ENCODE measurements around the gene PTPRU.

The PTPRU gene

DNA sequence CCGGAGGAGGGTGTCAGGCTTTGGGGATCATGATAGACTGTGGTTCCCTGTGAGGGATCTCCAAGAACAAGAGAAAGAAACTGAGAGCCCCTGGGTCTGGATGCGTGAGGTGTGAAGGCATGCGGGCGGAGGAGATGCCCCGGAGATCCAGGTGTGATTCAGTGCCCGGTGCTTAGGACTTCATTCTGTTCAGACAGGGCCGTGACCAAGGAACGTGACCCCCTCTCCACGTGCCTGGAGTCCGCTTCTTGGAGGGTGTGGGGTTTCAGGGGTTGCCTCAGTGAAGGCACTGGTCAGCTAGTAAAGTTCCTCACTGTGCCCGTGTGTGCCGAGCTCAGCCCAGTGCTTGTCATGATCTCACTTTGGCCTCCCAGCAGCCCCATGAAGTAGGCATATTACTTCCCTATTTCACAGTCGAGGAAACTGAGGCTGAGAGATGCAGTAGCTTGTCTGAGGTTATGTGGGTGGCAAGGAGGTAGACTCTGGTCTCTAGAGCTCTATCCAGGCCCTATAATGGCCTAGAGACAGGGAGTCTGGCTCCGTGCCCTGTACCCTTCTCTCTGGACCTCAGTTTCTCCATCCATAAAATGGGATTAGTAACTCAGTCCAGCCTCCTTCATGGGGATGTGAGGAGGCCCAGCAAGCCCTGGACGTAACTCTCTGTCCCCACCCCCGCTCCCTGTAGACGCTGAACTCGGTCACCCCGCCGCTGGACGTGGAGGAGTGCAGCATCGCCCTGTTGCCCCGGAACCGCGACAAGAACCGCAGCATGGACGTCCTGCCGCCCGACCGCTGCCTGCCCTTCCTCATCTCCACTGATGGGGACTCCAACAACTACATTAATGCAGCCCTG, 81.0 kb downstream of the PTPRU start:
- no peak for DNase-seq (ENCODE audit: low read depth in 2 of 2)

DNA sequence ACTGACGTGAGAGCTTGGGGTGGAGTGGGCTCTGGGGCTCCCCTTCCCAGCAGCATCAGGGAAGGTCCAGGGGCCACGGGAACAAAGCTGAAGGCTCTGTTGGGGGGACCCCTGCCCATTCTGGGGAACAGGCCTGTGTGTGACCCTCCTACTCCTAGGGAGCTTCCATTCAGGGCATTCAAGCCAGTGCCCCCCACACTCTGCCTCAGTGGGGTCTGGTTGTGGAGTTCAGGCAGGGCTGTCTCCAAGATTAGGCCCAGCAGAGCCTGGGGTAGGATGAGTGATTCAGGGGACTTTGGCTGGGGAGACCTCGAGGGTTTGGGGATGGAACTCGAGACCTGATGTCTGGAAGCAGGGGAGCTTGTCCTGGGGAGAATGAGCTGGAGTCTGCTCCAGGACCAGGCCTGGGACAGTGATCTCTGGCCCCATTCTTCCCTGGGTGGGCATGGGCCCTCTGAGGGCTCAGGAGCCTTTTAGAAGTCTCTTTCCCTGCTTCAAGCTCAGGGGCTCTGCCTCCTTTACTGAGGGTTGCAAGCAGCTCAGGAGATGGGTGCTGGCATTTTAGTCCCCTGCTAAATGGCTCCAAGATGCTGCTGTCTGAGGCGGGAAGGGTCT, 81.7 kb downstream of the PTPRU start:
- DNase-seq (ENCODE audit: low read depth in 2 of 2), result no peak

GRCh38 chr1:29318724-29319123, 82.4 kb downstream of the PTPRU start:
- no peak for DNase-seq (ENCODE audit: low read depth in 2 of 2)

GRCh38 chr1:29319300-29320110, 83.2 kb downstream of the PTPRU start:
- DNase-seq (ENCODE audit: low read depth in 2 of 2), result no peak

- no peak for DNase-seq (ENCODE audit: low read depth in 2 of 2)
These were observed 84.0 kb downstream of the PTPRU start for GRCh38 chr1:29320156-29320940.

- no peak for DNase-seq (ENCODE audit: low read depth in 2 of 2)
These were observed 84.9 kb downstream of the PTPRU start for GRCh38 chr1:29321176-29321575.

DNA sequence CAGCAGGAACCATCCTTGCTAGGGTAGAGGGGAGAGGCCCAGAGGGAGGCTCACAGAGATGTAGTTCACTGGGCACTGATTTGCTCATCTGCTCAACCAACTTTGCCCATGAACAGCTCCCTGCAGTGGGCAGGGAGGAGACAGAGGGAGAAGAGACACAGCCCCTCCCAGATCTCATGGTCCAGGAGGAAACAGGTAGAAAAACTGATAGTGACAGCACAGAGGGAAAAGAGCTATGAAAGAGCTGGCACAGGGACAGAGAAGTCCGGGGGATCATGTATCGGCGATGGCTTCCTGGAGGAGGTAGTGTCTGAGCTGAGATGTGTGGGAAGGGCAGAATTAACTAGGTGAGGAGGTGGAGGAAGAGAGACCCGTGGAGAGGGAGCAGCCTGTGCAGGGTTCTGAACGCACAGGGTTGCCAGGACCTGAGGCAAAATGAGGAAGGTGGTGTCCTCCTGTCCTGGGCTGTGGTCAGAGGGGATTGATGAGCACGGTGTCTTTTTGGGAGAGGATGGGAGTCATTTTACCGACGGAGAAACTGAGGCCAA, 85.9 kb downstream of the PTPRU start:
- no peak for DNase-seq (ENCODE audit: low read depth in 2 of 2)

DNA sequence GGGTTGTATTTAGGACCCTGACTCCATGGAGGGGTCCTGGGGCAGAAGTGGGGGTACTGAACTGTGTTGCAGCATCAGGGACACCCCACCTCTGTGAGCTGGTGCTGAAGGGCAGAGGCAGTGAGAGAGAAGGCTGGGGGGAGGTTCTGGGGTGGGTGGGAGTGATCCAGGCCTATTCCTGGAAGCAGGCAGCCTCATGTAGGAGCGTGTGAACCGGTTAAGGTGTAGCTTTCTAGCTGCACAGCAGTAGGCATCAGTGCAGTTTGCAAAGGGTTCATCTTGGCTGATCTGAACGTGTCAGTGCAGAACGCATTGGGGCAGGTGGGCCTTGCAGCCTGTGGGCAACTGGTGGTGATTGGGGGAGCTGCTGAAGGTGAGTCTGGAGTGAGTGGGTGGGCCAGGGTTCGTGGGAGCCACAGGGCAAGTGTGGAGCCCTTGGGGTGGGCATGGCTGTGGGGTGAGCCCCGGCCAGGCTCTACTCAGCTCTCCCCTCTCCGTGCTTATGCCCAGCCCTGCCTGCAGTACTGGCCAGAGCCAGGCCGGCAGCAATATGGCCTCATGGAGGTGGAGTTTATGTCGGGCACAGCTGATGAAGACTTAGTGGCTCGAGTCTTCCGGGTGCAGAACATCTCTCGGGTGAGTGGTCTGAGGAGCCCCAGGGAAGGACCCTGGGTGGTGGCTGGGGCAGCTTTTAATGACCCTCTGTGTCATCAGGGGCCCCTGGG, 86.7 kb downstream of the PTPRU start:
- no peak for DNase-seq (ENCODE audit: low read depth in 2 of 2)

GRCh38 chr1:29323636-29324035, 87.3 kb downstream of the PTPRU start:
- DNase-seq (ENCODE audit: low read depth in 2 of 2), result no peak

DNA sequence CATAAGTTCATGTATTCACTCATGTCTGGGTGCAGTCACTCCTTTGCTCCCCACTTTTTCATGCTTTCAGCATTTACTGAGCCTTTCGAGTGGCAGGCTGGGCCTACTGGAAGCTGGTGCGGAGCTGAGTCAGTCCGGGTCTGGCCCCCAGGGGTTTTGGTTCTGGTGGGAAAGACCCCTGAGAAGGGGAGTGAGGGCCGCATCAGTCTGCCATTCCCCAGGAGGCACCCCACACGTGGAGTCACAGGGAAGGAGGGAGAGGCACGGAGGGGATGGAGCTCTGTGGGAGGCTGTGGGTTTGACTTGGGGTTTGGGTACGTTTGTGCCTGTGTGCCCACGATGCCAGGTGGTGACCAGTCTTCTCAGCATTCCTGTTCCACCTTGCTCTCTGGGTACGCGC, 87.9 kb downstream of the PTPRU start:
- no peak for DNase-seq (ENCODE audit: low read depth in 2 of 2)

DNA sequence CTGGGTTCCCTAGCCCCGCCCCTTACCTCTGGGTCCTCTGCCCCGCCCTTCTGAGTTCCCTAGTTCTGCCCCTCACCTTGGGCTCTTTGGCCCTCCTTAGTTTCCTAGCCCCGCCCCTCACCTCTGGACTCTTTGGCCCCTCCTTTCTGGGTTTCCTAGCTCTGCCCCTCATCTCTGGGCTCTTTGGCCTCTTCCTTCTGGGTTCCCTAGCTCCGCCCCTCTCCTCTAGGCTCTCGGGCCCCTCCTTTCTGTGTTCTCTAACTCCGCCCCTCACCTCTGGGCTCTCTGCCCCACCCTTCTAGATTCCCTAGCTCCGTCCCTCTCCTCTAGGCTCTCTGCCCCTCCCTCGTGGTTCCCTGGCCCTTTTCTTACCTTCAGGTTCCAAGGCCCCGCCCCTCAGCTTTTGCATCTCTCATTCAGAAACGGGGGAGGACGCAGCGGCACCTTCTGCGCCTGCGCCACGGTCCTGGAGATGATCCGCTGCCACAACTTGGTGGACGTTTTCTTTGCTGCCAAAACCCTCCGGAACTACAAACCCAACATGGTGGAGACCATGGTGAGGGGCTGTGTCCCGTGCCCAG, 88.5 kb downstream of the PTPRU start:
- DNase-seq (ENCODE audit: low read depth in 2 of 2), result no peak

DNA sequence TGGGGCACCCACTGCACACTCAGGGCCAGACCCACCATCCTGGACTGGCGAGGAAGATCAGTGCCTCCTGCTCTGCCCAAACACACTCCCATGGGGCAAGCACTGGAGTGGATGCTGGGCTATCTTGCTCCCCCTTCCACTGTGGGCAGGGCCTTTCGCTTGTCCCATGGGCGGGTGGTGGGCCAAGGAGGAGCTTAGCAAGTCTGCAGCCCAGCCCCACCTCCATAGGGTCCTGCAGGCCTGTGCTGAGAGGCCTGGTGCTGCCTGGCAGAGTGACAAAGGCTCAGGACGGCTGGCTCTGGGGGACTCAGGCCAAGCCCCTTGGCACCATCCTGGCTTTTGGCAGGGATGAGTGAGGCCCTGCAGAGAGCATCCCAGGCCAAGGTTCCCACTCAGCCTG, 89.4 kb downstream of the PTPRU start:
- DNase-seq (ENCODE audit: low read depth in 2 of 2), result no peak

DNA sequence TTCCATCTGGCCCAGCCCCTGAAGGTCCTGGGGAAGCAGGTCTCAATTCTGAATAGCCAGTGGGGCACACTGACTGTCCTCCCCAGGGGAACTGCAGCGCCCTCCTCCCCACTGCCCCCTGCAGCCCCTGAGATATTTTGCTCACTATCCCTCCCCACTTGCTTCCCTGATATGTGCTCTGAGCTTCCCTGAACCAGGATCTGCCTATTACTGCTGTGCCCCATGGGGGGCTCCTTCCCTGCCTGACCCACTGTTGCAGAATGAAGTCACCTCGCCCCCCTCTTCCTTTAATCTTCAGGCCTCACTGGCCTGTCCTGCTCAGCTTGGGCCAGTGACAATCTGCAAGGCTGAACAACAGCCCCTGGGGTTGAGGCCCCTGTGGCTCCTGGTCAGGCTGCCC, 89.8 kb downstream of the PTPRU start:
- no peak for DNase-seq (ENCODE audit: low read depth in 2 of 2)

DNA sequence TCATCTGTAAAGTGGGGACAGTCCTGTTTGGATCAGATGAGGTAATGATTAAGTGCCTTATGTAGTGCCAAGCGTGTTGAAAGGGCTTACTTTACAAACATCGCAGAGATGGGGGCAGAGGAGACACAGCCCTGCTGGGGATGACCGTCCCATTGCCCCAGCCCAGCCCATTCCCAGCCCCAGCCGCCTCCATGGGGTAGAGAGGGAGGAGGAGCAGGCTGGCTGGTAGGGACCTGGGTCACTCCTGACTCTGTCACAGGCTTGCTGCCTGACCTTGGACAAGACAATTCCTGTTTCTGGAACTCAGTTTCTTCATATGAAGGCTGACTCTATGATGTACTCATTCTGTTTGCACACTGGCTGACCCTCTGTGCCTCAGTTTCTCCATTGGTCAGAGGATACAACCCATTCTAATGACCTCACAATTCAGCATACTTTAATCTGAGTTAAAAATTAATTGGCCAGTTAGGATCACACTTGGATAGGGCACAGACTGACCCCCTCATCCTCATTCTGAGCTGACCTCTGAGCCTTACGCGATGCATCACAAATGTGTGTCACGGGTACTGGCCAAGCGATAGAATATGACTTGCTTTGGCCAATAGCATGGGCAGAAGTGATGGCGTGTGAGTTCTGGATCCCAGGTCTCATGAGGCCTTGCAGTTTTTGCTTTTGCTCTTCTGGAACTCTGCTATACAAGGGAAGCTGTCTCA, 91.1 kb downstream of the PTPRU start:
- no peak for DNase-seq (ENCODE audit: low read depth in 2 of 2)

GRCh38 chr1:29329022-29329775, 92.9 kb downstream of the PTPRU start:
- DNase-seq (ENCODE audit: low read depth in 2 of 2), result no peak

DNA sequence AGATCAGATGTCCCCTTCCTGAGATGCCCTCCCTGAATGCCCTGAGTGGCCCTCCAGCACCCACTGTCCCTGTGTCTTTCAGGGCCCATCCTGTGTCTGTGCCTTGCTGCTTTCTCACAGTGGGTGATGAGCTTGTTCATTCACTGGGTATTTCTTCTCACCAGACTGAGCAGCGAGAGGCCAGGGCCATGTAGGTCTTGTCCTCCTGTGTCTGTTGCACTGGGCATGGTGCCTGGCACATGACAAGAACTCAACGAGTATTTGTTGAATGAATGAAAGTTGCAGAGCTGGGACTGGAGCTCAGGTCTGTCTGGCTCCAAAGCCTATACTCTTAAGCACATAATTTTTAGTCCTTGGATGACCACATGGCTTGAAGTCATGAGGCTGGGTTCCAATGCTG, 93.8 kb downstream of the PTPRU start:
- DNase-seq (ENCODE audit: low read depth in 2 of 2), result no peak

DNA sequence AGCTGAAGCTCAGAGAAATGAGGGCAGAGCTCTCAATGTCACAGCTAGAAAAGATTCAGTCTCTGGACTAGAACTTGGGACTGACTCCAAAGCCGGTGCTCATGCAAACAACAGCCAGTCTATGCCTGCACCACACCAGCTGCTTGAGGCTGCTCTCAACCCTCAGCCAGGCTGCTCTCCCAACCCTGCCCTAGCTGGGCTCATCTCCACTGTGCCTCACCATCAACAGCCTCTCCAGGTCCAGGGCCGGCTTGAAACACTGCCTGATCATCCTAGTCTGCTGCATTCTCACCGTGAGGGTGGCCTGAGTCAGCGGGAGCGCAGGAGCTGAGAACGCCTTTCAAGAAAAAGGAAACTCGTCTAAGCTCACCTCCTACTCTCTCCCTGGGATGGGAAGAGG, 94.5 kb downstream of the PTPRU start:
- DNase-seq (ENCODE audit: low read depth in 2 of 2), result no peak

GRCh38 chr1:29331309-29331708, 95.0 kb downstream of the PTPRU start:
- no peak for DNase-seq (ENCODE audit: low read depth in 2 of 2)

DNA sequence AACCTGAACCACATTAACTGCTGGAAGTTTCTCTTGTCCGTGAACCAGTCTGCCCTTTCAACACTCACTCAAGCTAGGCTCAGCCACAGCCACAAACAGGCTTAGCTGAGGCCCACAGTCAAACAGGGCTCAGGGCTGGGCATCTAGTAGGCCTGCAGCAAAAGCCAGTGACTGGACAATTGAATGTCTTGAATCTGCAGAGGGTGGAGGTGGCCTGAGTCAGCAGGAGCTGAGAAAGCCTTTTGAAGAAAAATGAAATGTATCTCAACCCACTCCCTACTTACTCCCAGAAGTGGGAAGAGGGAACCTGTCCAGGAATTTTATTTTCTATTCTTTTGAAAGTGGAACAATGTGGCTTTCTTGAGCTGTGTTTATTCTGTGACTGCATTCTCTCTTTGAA, 95.4 kb downstream of the PTPRU start:
- DNase-seq (ENCODE audit: low read depth in 2 of 2), result no peak
